ENCODE results near the gene IER3IP1. TPM values are rescaled to one million over a fixed set of nuclear protein-coding genes. Genes with fewer than 3 reads are reported as not detected.

IER3IP1 gene
- total RNA-seq, 5 donors from 2014 or later (not counting 1 experiment from before 2014, with no cell fraction given): 3.5 to 8.6 (median 7.3) TPM

DNA sequence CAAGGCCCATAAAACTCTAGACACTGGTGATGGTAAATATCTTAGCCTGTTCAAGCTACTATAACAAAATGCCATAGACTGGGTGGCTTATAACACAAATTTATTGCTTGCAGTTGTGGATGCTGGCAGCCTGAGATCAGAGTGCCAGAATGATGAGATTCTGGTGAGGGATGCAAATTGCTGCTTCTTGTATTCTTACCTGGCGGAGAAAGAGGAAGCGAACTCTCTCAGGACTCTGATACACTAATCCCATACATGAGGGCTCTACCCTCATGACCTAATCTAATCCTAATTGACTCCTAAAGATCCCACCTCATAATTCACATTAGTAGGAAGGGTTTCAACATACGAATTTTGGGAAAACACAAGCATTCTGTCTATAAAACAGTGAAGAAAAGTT, 4.6 kb upstream of the IER3IP1 start:
- Mint-ChIP-seq H3K36me3 (no peaks in the 10 kb centered on the region), H3K4me1 (peaks cover 0 to 2% (median 1%) of the 10 kb centered on the region in 3 donors), H3K4me3 (no peak overlapping the region), H3K27me3 (peaks cover 6 to 9% of the 10 kb centered on the region in 2 donors), H3K9me3 (peaks cover 10 to 15% (median 13%) of the 10 kb centered on the region in 3 donors), H3K27ac (no peak overlapping the region)
- Histone ChIP-seq H3K4me1 (ENCODE audit: control insufficient read depth in 1 of 2, extremely low read depth in 1 of 2, insufficient read depth in 2 of 2, low read length in 2 of 2) (peaks cover 0 to 8% of the 10 kb centered on the region in 2 experiments), H3K27ac (ENCODE audit: low read length) (no peak overlapping the region), H3K27me3 (replicated peaks in 1 of 2; ENCODE audit: control insufficient read depth in 2 of 2, extremely low read depth in 1 of 2, insufficient read depth in 2 of 2, low read length in 1 of 2) (no peaks in the 10 kb centered on the region), H3K36me3 (ENCODE audit: control insufficient read depth in 2 of 2, extremely low read depth in 1 of 2, insufficient read depth in 1 of 2, low read length in 1 of 2) (no peaks in the 10 kb centered on the region), H3K9me3 (peaks cover 3% of the 10 kb centered on the region), H3K4me3 (ENCODE audit: control insufficient read depth in 1 of 2, extremely low read depth in 1 of 2, low read length in 1 of 2) (no peak overlapping the region)
- ATAC-seq (replicated peaks in 1 of 4) (no peak), DNase-seq (no peak)
- WGBS (ENCODE audit: insufficient coverage): no CpG with 5 or more reads among the region's 3 CpGs
- ChIA-PET POLR2A (no interaction called here), CTCF (no interaction called here)

DNA sequence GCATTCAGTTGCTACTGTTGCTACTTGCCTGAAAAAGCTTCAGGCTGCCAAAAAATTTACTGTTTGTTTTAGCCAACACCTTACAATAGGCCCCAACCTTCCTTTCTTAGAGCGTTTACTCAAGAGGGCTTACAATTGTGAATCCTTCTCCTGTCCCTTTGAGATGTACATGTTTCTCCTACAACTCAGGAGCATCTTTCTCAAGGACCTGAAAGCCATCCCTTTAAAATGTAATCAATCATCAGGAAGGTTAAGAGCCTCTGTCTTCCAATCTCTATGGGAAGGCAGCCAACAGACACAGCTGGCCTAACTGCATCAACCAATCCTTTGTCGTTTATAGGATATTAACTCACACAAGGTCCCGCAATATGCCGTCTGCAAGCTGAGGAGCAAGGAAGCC, 3.4 kb upstream of the IER3IP1 start:
- Histone ChIP-seq H3K4me1 (ENCODE audit: control insufficient read depth in 1 of 2, extremely low read depth in 1 of 2, insufficient read depth in 2 of 2, low read length in 2 of 2) (peaks cover 6 to 19% of the 10 kb centered on the region in 2 experiments), H3K4me3 (ENCODE audit: control insufficient read depth in 1 of 2, extremely low read depth in 1 of 2, low read length in 1 of 2) (no peak overlapping the region), H3K27me3 (replicated peaks in 1 of 2; ENCODE audit: control insufficient read depth in 2 of 2, extremely low read depth in 1 of 2, insufficient read depth in 2 of 2, low read length in 1 of 2) (no peaks in the 10 kb centered on the region), H3K36me3 (ENCODE audit: control insufficient read depth in 2 of 2, extremely low read depth in 1 of 2, insufficient read depth in 1 of 2, low read length in 1 of 2) (no peaks in the 10 kb centered on the region), H3K27ac (ENCODE audit: low read length) (no peak overlapping the region), H3K9me3 (peaks cover under 1% of the 10 kb centered on the region)
- no peak overlapping the region for H3K27ac Mint-ChIP-seq
- WGBS (ENCODE audit: insufficient coverage): 80% methylated on average over 1 of the region's 4 CpGs
- ATAC-seq (replicated peaks in 1 of 4) (no peak), DNase-seq (no peak)
- H3K9me3 Mint-ChIP-seq: peaks cover 3 to 5% (median 5%) of the 10 kb centered on the region in 3 donors
- peaks cover 5 to 9% of the 10 kb centered on the region in 2 donors for H3K27me3 Mint-ChIP-seq
- H3K4me3 Mint-ChIP-seq: no peak overlapping the region
- no peaks in the 10 kb centered on the region for H3K36me3 Mint-ChIP-seq
- H3K4me1 Mint-ChIP-seq: peaks cover 0 to 3% (median 2%) of the 10 kb centered on the region in 3 donors
- ChIA-PET POLR2A (no interaction called here), CTCF (interaction anchor here in 1 of 2 donors (1.0 kb wide), 1 partner anchor 25 kb away, joined by 3 read pairs; no protein-coding TSS in a partner anchor)

DNA sequence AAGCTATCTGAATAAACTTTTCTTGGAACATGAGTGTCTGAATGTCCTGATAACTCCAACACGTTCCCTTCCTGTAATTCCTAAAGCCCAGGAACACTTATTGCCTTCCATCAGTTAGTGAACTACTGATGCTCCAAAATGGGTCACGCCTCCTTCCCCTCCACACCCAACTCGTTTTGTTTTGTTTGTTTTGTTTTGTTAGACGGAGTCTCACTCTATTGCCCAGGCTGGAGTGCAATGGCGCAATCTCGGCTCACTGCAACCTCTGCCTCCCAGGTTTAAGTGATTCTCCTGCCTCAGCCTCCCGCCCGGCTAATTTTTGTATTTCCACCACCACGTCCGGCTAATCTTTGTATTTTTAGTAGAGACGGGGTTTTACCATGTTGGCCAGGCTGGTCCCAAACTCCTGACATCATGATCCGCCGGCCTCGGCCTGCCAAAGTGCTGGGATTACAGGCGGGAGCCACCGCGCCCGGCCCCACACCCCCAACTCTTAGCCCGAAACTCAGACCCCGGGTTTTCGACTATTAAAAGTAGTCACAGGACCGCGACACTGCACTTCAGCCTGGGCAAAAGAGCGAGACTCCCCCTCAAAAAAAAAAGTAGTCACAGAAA, 774 bp downstream of the IER3IP1 start:
- peak in 1 of 4 experiments; percentile 8 for ATAC-seq (replicated peaks in 1 of 4)
- H3K36me3 ChIP-seq (ENCODE audit: control insufficient read depth in 2 of 2, extremely low read depth in 1 of 2, insufficient read depth in 1 of 2, low read length in 1 of 2): peaks cover 0 to 3% of the 10 kb centered on the region in 2 donors
- ChIA-PET CTCF (no interaction called here), POLR2A (no interaction called here)
- no peaks in the 10 kb centered on the region for H3K27me3 Mint-ChIP-seq
- H3K4me3 Mint-ChIP-seq: no peak overlapping the region
- peak overlapping the region in 1 of 2 donors; percentile 79 for H3K27ac Mint-ChIP-seq
- H3K27ac ChIP-seq (ENCODE audit: low read length): no peak overlapping the region
- 0% methylated on average over 12 of the region's 24 CpGs for WGBS (ENCODE audit: insufficient coverage)
- no peak for DNase-seq
- H3K9me3 Mint-ChIP-seq: no peaks in the 10 kb centered on the region
- H3K9me3 ChIP-seq: no peaks in the 10 kb centered on the region
- no peaks in the 10 kb centered on the region for H3K36me3 Mint-ChIP-seq
- peak overlapping the region; percentile 91 to 95 for H3K4me3 ChIP-seq (ENCODE audit: control insufficient read depth in 1 of 2, extremely low read depth in 1 of 2, low read length in 1 of 2)
- H3K27me3 ChIP-seq (replicated peaks in 1 of 2; ENCODE audit: control insufficient read depth in 2 of 2, extremely low read depth in 1 of 2, insufficient read depth in 2 of 2, low read length in 1 of 2): no peaks in the 10 kb centered on the region
- H3K4me1 Mint-ChIP-seq: peaks cover 0 to 7% (median 5%) of the 10 kb centered on the region in 3 donors
- H3K4me1 ChIP-seq (ENCODE audit: control insufficient read depth in 1 of 2, extremely low read depth in 1 of 2, insufficient read depth in 2 of 2, low read length in 2 of 2): peaks cover 6 to 23% of the 10 kb centered on the region in 2 experiments

DNA sequence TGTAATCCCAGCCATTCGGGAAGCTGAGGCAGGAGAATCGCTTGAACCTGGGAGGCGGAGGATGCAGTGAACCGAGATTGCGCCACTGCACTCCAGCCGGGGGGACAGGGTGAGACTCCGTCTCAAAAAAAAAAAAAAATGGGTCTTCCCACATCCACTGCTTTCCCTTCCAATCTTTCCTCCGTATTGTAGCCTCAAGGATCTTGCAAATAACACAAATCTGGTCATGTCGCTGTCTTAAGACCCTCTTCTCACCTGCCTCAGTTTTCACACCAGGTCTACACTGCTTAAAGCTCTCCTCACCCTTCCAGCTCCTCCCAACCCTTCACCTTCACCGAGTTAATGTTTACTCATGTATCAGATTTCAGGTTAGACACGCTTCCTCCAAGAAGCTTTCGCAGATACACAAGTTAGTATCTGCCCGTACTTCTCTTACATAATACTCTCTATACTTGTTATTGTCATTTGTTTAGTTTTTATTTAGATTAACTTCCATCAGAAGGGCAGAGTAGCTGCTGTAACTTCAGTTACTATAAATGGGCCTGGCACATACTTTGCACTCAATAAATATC, 1.5 kb downstream of the IER3IP1 start:
- Histone ChIP-seq H3K27me3 (replicated peaks in 1 of 2; ENCODE audit: control insufficient read depth in 2 of 2, extremely low read depth in 1 of 2, insufficient read depth in 2 of 2, low read length in 1 of 2) (no peaks in the 10 kb centered on the region), H3K4me1 (ENCODE audit: control insufficient read depth in 1 of 2, extremely low read depth in 1 of 2, insufficient read depth in 2 of 2, low read length in 2 of 2) (peaks cover 6 to 23% of the 10 kb centered on the region in 2 experiments), H3K27ac (ENCODE audit: low read length) (no peak overlapping the region), H3K36me3 (ENCODE audit: control insufficient read depth in 2 of 2, extremely low read depth in 1 of 2, insufficient read depth in 1 of 2, low read length in 1 of 2) (peaks cover 0 to 3% of the 10 kb centered on the region in 2 donors), H3K9me3 (no peaks in the 10 kb centered on the region), H3K4me3 (ENCODE audit: control insufficient read depth in 1 of 2, extremely low read depth in 1 of 2, low read length in 1 of 2) (peak overlapping the region in 1 of 2 donors; percentile 91)
- Mint-ChIP-seq H3K9me3 (no peaks in the 10 kb centered on the region), H3K36me3 (no peaks in the 10 kb centered on the region), H3K4me3 (no peak overlapping the region), H3K27ac (no peak overlapping the region), H3K4me1 (peaks cover 0 to 11% (median 9%) of the 10 kb centered on the region in 3 donors), H3K27me3 (no peaks in the 10 kb centered on the region)
- ATAC-seq (replicated peaks in 1 of 4) (no peak), DNase-seq (no peak)
- CTCF ChIA-PET: no interaction called here
- POLR2A ChIA-PET: interaction anchor here in 1 of 2 donors (0.7 kb wide), 1 partner anchor 17 kb away, joined by 4 read pairs; no protein-coding TSS in a partner anchor
- WGBS (ENCODE audit: insufficient coverage): 92% methylated on average over 3 of the region's 13 CpGs

DNA sequence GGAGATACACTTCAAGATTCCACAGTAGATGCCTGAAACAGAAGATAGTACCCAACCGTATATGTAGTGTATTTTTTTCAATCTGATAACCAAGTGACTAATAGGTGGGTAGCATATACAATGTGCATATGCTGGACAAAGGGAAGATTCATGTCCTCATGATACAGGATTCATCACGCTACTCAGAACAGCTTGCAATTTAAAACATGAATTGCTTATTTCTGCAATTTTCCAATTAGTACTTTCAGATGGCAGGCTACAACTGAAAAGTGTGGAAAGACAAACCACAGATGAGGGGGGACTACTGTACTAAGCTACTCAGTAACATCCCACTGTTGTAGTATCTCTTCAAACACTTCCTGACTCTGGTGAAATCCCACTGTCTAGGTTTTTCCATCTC, 3.7 kb downstream of the IER3IP1 start:
- POLR2A ChIA-PET: no interaction called here

DNA sequence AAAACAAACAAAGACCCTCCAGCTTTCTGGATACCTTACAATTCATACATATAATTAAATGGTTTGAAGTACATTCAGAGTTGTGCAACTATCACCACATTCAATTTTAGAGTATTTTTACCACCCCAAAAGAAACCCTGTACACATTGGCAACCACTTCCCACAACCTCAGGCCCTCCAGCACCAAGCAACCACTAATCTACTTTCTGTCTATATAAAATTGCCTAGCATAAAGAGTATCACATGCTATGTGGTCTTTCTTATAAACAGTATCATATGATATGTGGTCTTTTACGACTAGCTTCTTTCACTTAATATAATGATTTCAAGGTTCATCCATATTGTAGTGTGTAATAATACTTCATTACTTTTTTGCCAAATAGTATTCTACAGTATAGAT, 7.3 kb downstream of the IER3IP1 start:
- Mint-ChIP-seq H3K36me3 (peaks cover 9% of the 10 kb centered on the region), H3K4me1 (peaks cover 10 to 38% (median 36%) of the 10 kb centered on the region in 3 donors), H3K4me3 (no peak overlapping the region), H3K27me3 (no peaks in the 10 kb centered on the region), H3K9me3 (no peaks in the 10 kb centered on the region), H3K27ac (no peak overlapping the region)
- Histone ChIP-seq H3K4me1 (ENCODE audit: control insufficient read depth in 1 of 2, extremely low read depth in 1 of 2, insufficient read depth in 2 of 2, low read length in 2 of 2) (no peaks in the 10 kb centered on the region), H3K36me3 (ENCODE audit: control insufficient read depth in 2 of 2, extremely low read depth in 1 of 2, insufficient read depth in 1 of 2, low read length in 1 of 2) (peaks cover 0 to 3% of the 10 kb centered on the region in 2 donors), H3K27me3 (replicated peaks in 1 of 2; ENCODE audit: control insufficient read depth in 2 of 2, extremely low read depth in 1 of 2, insufficient read depth in 2 of 2, low read length in 1 of 2) (no peaks in the 10 kb centered on the region), H3K27ac (ENCODE audit: low read length) (no peak overlapping the region), H3K4me3 (ENCODE audit: control insufficient read depth in 1 of 2, extremely low read depth in 1 of 2, low read length in 1 of 2) (no peak overlapping the region), H3K9me3 (no peaks in the 10 kb centered on the region)
- ATAC-seq (replicated peaks in 1 of 4) (no peak), DNase-seq (no peak)
- WGBS (ENCODE audit: insufficient coverage): no CpG with 5 or more reads among the region's 1 CpG
- ChIA-PET CTCF (interaction anchor here (0.6 to 1.0 kb wide), 3 partner anchors 18 to 435 kb away, joined by 3 to 4 read pairs (median 4); no protein-coding TSS in a partner anchor), POLR2A (no interaction called here)

More for the DNA sequence above, 3.7 kb downstream of the IER3IP1 start:
- Histone ChIP-seq H3K4me1 (ENCODE audit: control insufficient read depth in 1 of 2, extremely low read depth in 1 of 2, insufficient read depth in 2 of 2, low read length in 2 of 2) (peaks cover 6 to 23% of the 10 kb centered on the region in 2 experiments), H3K27me3 (replicated peaks in 1 of 2; ENCODE audit: control insufficient read depth in 2 of 2, extremely low read depth in 1 of 2, insufficient read depth in 2 of 2, low read length in 1 of 2) (no peaks in the 10 kb centered on the region), H3K9me3 (no peaks in the 10 kb centered on the region), H3K36me3 (ENCODE audit: control insufficient read depth in 2 of 2, extremely low read depth in 1 of 2, insufficient read depth in 1 of 2, low read length in 1 of 2) (peaks cover 0 to 3% of the 10 kb centered on the region in 2 donors), H3K4me3 (ENCODE audit: control insufficient read depth in 1 of 2, extremely low read depth in 1 of 2, low read length in 1 of 2) (no peak overlapping the region), H3K27ac (ENCODE audit: low read length) (no peak overlapping the region)
- Mint-ChIP-seq H3K4me1 (peaks cover 10 to 20% (median 19%) of the 10 kb centered on the region in 3 donors), H3K27me3 (no peaks in the 10 kb centered on the region), H3K36me3 (no peaks in the 10 kb centered on the region), H3K4me3 (no peak overlapping the region), H3K9me3 (no peaks in the 10 kb centered on the region), H3K27ac (no peak overlapping the region)
- ATAC-seq (replicated peaks in 1 of 4): no peak
- no peak for DNase-seq
- CTCF ChIA-PET: no interaction called here
- WGBS (ENCODE audit: insufficient coverage): no CpG with 5 or more reads among the region's 2 CpGs
